Bone marrow (tissue), 2 donors: ENCODE results near the gene P2RY8.
"Not testable (repeated sequence)": the region's sequence is repeated elsewhere in the genome, so short reads cannot be mapped to it uniquely, and the experiment has no call there.

Experiments
- DNase-seq, 2 donors: peaks; one replicate each; lab custom pipeline; 2025; lab: John Stamatoyannopoulos, UW

Gene P2RY8

DNA sequence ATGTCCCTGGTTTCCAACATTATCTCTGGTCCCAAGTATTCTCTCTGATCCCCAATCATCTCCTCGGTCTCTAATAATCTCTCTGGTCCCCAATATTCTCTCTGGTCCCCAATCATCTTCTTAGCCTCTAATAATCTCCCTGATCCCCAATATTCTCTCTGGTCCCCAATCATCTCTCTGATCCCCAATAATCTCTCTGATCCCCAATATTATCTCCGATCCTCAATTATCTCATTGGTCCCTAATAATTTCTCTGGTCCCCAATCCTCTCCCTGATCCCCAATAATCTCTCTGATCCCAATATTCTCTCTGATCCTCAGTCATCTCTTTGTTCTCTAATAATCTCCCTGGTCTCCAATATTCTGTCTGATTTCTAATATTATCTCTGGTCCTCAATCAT lies 16.6 kb downstream of the P2RY8 start:
- no peak for DNase-seq

DNA sequence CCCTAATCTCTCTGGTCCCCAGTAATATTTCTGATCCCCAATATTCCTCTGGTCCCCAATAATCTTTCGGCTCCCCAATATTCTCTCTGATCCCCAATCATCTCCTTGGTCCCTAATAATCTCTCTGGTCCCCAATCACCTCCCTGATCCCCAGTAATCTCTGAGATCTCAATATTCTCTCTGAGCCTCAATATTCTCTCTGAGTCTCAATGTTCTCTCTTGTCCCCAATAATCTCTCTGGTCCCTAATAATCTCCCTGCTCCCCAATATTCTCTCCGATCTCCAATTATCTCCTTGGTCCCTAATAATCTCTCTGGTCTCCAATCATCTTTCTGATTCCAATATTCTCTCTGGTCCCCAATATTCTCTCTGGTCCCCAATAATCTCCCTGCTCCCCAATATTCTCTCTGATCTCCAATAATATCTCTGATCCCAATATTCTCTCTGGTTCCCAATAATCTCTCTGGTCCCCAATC lies 17.9 kb downstream of the P2RY8 start:
- no peak for DNase-seq

DNA sequence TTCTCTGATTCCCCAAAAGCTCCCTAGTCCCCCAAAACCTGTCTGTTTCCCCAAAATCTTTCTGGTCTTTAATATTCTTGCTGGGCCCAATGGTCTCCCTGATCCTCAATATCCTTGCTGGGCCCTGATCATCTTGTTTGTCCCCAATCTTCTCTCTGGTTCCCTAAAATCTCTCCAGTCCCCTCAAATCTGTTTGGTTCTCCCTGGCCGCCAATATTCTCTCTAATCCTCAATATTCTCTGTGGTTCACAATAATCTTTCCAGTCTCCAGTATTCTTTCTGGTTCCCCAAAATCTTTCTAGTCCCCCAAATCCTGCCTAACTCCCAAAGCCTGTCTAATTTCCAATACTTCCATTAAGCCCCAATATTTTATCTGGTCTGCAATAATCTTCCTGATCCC lies 18.5 kb downstream of the P2RY8 start:
- DNase-seq, result no peak

DNA sequence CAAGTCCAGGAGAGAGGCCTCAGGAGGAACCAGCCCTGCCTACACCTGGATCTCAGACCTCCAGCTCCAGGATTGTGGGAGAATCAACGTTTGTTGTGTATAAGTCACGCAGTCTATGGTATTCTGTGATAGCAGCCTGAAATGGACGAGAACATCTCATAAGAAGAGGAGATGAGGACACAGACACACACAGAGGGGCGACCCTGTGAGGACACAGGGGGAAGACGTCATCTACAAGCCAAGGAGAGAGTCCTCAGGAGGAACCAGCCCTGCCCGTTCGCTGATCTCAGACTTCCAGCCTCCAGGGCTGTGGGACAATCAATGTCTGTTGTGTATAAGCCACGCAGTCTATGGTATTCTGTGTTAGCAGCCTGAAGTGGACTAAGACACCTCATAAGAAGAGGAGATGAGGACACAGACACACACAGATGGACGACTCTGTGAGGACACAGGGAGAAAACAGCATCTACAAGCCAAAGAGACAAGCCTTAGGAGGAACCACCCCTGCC lies 20.3 kb downstream of the P2RY8 start:
- DNase-seq, result no peak

GRCh38 chrX:1511829-1512228 lies 25.2 kb downstream of the P2RY8 start:
- no peak for DNase-seq

DNA sequence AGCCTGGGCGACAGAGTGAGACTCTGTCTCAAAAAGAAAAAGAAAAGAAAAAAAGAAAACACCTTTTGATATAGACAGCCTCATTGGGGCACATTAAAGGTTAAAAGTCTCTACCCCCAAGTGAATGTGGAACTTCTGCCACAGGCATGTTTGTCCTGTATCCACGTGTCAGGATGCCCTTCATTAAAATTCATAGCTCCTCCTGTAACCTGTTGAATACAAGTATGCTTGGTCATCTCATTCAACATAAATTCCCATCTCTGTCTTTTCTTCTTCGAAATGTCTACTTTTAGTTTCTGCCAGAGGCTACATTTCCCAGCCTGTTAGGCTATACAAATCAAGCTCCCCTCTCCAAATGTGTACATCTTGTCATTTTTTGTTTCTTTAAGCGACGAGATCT lies 25.8 kb downstream of the P2RY8 start:
- no peak for DNase-seq

DNA sequence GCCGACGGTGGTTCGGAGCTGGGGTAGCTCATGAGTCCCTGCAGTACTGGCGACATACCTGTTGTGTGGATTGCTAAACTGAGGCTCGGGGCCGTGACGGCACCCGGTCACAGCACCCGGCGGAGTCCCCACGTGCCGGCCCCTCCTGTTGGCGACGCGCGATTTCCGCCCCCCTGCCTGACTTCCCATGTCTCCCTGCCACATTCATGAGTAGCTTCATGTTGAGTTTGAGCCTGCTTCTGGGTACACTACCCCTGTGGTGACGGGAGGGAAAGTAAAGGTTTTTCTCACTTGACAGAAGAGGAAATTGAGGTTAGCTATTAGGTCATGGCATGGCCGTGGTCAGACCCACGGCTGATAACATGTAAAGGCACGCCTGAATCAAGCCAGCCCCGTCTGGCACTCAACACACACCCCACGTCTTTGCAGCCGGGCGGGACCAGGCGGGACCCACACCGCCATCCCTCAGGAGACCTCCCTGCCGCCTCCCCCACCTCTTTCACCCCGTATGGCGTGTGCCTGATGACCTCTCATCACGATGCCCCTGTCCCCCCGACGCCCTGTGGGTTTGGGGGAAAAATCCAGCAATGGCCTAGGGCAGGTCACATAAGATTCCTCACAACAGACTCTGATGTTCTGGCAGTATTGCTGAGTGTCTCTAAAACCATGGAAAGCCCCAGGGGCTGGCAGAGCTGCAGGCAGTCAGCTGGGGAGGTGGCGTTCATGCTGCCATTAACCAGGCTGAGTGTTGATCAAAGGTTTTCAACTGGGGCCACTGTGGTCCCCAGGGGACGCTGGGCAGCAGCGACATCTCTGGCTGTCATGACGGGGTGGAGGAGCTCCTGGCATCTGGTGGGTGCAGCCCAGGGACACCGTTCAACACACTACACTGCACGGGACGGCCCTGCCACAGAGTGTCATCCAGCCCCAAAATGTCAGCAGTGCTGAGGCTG lies 29.2 kb downstream of the P2RY8 start:
- peak in 1 of 2 donors; percentile 10 for DNase-seq

- DNase-seq, result no peak
Observed at GRCh38 chrX:1506916-1507315, 30.1 kb downstream of the P2RY8 start.

GRCh38 chrX:1502853-1503252 lies 34.1 kb downstream of the P2RY8 start:
- no peak for DNase-seq

GRCh38 chrX:1502241-1502640 lies 34.7 kb downstream of the P2RY8 start:
- DNase-seq, result peak in 1 of 2 donors; percentile 60

GRCh38 chrX:1500701-1501624 lies 36.0 kb downstream of the P2RY8 start:
- DNase-seq, result peak in 1 of 2 donors; percentile 75

DNA sequence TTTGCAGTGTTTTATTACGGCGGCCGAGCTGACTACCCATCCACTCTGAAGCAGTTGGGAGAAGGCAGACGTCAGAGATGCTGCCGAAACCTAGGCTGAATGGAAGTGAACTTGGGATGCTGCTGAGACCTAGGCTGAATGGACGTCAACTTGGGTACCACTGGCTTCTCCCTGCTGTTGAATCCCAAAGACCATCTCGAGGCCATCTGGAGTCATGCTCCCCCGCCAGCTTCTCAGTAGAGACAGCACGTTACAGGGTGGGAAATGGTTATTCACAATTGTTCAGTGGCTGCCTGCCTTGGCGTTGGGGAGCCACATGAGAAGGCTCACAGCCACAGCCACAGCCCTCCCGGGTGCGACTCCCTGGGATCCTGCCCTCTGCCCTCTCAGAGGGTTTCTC lies 40.9 kb downstream of the P2RY8 start:
- no peak for DNase-seq

- peak in 1 of 2 donors; percentile 6 for DNase-seq
Observed at GRCh38 chrX:1493877-1494510, 43.0 kb downstream of the P2RY8 start.

DNA sequence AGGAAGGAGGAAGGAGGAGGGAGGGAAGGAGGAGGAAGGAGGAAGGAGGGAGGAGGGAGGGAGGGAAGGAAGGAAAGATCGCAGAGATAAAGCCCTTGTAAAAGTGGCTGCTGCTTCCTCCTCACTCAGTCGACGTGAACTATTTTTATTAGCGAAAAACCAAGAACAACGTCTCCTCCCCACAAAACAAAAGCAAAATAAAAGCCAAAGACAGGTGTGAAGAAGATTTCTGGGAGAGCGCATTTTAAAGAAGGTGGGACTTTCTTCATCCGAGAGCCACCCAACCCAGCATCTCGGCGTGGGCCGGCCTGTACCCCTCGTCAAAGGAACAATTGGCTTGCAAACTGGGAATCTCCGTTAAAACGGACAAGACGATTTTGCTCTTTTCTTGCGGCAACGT lies 43.6 kb downstream of the P2RY8 start:
- DNase-seq, result no peak

DNA sequence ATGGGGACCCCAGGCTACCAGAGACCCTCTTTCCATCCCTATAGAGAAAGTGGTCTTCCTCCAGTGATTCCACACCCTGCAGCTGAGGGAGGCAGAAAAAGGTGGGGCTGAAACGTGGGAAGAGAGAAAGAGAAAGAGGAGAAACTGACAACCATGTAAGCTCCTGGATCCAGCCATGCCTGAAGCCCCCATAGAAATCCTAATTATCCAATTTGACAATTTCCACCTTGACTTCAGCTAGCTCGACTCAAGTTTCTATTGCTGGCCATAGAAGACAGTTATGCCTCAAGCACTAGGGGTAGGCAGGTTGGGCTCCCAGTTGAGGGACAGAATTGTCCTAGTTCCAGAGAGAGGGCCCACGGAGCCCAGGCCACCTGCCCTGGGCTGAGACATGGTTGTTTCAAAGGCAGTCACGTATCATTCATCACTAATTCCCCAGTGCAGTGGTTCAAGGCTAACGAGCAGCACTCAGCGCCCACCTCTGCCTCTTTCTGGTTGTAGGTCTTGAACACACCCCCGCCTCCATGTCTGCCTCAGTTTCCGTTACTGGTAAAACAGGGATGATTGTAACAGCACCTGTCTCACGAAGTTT lies 44.5 kb downstream of the P2RY8 start:
- no peak for DNase-seq

DNA sequence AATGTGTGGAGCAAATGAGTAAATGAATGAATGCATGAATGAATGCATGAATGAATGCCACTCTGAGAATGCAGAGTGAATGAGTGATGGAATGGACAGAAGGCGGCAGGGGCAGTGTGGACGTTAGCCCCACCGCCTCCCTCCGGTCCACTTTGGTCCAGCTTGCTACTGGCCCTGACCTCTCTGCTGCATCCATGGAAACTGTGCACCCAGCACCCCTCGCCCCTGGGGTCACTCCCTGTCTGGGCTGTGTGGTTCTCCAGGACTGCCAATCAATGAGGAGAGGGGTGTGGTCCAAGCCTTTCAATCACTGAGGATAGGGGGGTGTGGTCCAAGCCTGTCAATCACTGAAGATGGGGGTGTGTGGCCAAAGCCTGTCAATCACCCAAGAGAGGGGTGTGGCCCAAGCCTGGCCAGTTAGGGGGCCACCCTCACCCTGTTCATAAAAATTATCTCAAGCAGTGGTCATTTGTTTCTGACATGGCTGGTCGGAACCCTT lies 45.1 kb downstream of the P2RY8 start:
- DNase-seq, result no peak

- DNase-seq, result not testable (repeated sequence)
Observed at GRCh38 chrX:1491248-1491647, 45.7 kb downstream of the P2RY8 start.

DNA sequence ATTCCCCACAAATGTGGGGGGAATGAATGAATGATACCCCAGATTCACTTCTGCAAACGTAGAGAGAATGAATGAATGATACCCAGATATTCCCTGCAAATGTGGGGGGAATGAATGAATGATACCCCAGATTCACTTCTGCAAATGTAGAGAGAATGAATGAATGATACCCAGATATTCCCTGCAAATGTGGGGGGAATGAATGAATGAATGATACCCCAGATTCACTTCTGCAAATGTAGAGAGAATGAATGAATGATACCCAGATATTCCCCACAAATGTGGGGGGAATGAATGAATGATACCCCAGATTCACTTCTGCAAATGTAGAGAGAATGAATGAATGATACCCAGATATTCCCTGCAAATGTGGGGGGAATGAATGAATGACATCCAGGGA lies 46.3 kb downstream of the P2RY8 start:
- DNase-seq, result not testable (repeated sequence)

DNA sequence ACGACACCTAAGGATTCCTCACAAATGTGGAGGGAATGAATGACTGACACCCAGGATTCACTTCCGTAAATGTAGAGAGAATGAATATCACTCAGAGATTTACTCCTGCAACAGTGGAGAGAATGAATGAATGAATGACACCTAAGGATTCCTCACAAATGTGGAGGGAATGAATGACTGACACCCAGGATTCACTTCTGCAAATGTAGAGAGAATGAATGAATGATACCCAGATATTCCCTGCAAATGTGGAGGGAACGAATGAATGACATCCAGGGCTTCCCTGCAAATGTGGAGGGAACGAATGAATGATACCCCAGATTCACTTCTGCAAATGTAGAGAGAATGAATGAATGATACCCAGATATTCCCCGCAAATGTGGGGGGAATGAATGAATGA lies 47.6 kb downstream of the P2RY8 start:
- not testable (repeated sequence) for DNase-seq

DNA sequence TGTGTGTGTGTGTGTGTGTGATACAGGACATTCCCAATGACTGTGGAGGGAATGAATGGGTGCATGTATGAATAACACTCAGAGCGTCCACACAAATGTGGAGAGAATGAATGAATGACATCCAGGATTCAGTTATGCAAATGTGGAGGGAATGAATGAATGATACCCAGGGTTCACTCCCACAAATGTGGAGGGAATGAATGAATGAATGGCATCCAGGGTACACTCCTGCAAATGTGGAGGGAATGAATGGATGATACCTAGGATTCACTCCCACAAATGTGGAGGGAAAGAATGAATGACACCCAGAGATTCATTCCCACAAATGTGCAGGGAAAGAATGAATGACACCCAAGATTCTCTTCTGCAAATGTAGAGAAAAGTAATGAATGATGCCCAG lies 48.2 kb downstream of the P2RY8 start:
- no peak for DNase-seq

GRCh38 chrX:1488141-1488540 lies 48.8 kb downstream of the P2RY8 start:
- no peak for DNase-seq
